NCI-H748 (cell line): ENCODE measurements around the gene PPP1CC.
"Not testable (repeated sequence)": the region's sequence is repeated elsewhere in the genome, so short reads cannot be mapped to it uniquely, and the experiment has no call there.

ENCODE experiments used
- DNase-seq: peaks from one replicate; lab custom pipeline; 2025; ENCODE audit not compliant: unreplicated experiment; lab: John Stamatoyannopoulos, UW

PPP1CC gene

GRCh38 chr12:110756611-110757010 lies 13.9 kb upstream of the PPP1CC start:
- DNase-seq: no peak

DNA sequence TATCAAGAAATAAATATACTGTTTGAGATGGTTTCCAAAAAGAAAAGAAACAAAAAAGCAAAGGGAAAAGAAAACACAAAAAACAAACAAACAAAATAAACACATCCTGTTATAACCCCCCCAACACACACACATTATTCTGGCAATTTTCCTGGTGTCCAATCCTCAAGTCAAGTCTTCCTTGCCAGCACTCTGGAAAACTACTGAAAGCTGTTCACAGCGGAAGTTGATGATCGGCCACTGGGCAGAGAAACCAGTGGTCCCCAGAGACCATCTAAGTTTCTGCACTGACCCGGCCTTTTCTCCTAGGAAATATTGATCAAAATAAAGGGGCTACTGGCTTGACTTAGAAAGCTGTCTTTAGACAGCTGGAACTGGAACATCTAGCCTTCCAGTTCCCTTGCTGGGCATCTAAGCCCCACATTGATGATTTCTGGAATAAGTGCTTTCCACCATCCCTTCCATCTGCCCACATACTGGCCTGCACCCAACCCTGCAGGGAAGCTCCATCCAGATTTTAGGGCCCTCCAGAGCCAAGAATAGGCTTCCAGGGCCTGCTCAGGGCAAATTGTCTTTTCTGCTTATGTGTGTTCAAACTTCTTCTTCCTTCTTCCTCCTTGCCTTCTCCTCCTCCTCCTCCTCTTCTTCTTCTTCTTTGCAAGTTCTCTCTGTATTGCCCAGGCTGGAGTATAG lies 11.6 kb upstream of the PPP1CC start:
- no peak for DNase-seq

- DNase-seq: no peak
These were observed 8.2 kb upstream of the PPP1CC start for GRCh38 chr12:110750784-110751461.

- no peak for DNase-seq
These were observed 3.9 kb upstream of the PPP1CC start for GRCh38 chr12:110746550-110746949.

DNA sequence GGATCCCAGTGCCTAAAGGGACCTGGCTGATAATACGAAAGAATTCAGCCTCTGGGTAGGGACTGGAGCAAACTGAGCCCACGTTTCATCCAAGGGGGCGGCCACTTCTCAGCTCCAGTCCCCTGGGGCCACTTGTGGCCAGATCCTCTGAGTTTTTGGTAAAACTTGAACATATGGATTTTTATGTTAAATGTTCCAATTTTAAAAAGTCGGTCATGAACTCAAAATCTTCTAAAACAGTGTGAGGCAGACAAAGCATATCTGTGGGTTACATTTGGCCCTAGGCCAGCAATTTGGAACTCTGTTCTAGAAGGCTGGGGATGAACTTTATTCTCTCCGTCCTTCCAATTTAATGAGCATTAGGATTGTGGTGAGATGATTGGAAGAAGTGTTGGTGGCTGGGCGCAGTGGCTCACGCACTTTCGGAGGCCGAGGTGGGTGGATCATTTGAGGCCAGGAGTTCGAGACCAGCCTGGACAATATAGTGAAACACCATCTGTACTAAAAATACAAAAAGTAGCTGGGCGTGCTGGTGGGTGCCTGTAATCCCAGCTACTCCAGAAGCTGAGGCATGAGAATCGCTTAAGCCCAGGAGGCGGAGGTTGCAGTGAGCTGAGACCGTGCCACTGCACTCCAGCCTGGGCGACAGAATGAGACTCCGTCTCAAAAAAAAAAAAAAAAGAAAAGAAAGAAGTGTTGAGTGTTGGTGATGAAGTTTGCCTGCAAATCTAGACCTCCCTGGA lies 3.0 kb upstream of the PPP1CC start:
- DNase-seq: no peak

DNA sequence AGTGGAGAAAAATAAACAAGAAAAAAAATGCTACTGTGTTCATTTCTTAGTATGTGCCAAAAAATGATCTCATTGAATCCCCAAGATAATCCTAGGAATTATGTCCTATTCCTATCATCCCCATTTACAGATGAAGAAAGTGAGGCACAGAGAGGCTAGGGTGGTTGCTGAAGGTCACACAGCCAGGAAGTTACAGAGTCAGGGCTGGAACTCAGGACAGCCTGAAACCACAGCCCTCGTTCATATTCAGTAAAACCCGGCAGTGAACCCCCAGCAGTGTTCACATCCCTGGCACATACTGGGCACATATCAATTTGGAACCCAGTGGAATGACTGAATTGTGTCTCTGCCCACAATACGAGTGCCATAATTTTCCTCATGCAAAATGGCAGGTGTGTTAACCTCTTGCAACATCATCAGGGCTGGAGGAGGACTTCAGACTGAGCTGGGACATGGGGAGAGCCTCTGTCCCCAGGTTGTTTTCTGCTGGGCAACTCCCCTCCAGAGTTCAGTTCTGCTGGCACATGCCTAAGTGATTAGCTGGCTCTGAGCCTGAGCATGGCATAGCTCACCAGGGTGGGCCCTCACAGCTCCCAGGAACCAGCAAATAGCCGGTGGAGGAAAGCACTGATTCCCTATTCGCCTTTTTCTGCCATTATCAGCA lies 2.0 kb upstream of the PPP1CC start:
- DNase-seq: no peak

- no peak for DNase-seq
These were observed 1.5 kb upstream of the PPP1CC start for GRCh38 chr12:110744151-110744571.

- no peak for DNase-seq
These were observed 941 bp upstream of the PPP1CC start for GRCh38 chr12:110743571-110744093.

DNA sequence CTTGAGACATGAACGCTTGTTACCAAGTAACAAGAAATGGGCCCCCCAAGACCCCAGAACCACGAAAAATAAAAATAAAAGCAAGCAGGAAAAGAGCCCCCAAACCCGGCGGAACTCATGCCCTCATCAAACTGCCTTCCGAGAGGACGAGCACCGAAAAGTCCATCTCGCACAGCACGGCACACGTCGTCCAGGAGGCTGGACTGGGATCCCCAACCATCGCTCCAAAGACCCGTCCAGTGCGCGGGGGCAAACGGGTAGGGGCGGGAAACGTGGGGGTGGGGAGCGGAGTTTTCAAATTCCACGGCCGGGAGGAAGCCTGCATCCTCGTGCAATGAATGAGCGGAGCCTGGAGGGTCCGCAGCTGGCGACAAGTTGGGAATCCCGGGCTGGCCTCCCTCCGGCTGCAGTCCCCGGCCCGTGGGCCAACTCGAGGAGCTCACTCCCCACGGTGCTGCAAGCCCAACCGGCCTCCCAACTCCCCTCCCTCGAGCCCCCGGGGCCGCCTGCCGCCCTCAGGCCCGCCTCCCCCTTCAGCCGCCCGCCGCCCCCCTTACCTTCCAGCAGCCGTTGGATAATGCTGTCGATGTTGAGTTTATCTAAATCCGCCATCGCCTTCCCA lies 484 bp downstream of the PPP1CC start:
- DNase-seq: peak; percentile 77

DNA sequence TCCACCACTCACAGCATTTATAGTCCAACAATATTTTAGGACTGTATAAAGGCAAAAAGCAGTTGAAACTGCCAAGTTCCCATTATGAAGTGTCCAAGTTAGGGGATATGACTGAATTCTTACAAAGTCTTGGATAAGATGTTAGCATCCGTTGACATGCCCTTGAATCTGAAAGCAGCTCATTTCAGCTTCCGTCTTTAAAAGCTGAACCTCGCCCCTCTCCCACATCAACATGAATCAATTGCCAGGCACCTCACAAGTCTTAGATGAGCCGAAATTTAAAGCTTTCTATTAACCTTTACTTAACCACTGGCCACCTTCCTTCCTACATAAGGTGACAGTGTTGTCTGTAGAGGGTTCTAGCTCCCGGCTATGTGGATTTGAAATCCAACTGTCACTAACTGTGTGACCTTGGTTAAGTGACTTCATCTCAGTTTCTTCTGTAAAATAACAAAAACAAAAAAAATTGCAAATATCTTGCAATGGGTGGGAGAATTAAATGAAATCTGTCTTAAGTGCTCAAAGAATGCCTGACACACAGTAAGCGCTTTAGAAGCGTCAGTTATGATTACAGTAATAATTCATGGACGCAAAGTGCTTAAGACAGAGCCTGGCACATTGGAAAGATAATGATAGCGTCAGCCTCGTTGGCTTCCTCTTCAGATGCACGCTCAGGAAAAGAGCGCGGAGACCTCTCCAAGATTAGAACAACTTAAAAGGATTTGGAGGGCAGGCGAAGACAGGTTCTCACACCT lies 1.2 kb downstream of the PPP1CC start:
- peak; percentile 54 for DNase-seq

DNA sequence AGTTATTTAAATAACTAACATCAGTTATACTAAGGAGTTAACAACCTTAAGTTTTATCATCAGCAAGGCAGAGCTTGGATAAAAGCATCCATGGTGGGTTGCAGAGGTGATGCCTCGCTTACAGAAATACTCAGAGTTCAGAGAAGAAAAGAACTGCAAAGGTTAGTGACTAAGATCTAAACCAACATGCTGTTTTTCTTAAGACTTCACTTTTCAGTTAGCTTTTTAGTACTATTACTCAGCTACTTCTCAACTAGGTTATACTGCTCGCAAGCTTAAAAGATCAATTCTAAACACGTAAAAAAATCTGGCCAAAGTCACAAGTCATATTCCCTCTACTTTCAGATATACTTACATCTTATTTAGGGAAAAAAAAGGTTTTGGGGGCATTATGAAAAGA lies 2.8 kb downstream of the PPP1CC start:
- DNase-seq: no peak

GRCh38 chr12:110739488-110739887 lies 3.2 kb downstream of the PPP1CC start:
- no peak for DNase-seq

DNA sequence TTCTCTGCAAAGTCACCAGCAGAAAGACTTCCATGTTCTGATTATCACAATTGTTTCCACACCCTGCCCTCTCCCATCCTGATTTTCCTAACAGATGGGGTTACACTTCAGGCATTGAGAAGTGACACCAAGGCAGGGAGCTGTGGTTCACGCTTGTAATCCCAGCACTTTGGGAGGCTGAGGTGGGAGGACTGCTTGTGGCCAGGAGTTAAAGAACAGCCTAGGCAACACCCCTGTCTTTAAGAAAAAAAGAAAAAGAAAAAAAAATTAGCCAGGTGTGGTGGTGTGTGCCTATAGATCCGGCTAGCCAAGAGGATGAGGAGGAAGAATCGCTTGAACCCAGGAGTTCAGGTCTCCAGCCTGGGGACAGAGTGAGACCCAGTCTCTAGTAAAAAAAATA lies 5.2 kb downstream of the PPP1CC start:
- no peak for DNase-seq

DNA sequence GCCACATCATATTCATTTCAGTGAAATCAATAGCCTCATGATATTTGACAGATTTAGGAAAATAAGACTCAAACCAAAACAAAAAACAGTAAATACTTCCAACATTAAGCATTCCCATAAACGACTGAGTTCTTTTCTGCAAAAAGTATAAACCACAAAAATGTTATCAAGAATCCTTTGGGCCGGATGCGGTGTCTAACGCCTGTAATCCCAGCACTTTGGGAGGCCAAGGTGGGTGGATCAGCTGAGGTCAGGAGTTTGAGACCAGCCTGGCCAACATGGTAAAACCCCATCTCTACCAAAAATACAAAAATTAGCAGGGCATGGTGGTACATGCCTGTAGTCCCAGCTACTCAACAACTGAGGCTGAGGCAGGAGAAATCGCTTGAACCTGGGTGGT lies 5.7 kb downstream of the PPP1CC start:
- DNase-seq: not testable (repeated sequence)

GRCh38 chr12:110733900-110734299 lies 8.8 kb downstream of the PPP1CC start:
- no peak for DNase-seq

GRCh38 chr12:110733089-110733715 lies 9.5 kb downstream of the PPP1CC start:
- DNase-seq: no peak

GRCh38 chr12:110732572-110732971 lies 10.1 kb downstream of the PPP1CC start:
- no peak for DNase-seq

DNA sequence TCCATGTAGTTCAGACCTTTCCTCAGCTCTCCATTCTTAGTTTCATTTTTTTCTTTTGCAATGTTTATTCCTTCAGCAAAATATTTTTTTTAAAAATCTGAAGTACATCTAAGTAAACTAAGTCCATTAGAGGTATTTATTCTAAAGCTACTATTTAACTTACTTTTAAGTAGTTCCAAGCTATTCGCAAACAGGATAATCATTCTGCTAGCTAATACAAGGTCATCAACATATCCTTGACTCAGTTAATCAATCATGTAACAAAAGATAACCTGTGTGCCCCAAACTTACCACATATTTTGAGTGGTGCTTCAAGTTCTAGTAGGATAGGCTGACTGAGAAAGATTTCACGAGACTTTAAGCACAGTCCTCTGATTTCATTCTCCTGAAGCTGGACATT lies 11.2 kb downstream of the PPP1CC start:
- no peak for DNase-seq

GRCh38 chr12:110728628-110729027 lies 14.1 kb downstream of the PPP1CC start:
- DNase-seq: no peak
